Loucy (cell line): ENCODE results near the gene GEMIN4.
"Not testable (repeated sequence)": the region's sequence is repeated elsewhere in the genome, so short reads cannot be mapped to it uniquely, and the experiment has no call there.

Experiments used
- H2AFZ ChIP-seq: fragments of 200-600 bp; sonication (generic); 2 replicates; pipeline ENCODE4 v1.6.0; 2016; ENCODE audit warnings: antibody characterized with exemption, mild to moderate bottlenecking, low read length, moderate library complexity
- H3F3A ChIP-seq: fragments of 200-600 bp; 2 replicates; pipeline ENCODE4 v1.6.0; 2016; ENCODE audit warnings: antibody characterized with exemption, low read depth, mild to moderate bottlenecking
- H3K27me3 ChIP-seq: fragments of 200-600 bp; sonication (generic); 2 replicates; pipeline ENCODE4 v1.6.1; 2014; ENCODE audit warnings: low read length, mild to moderate bottlenecking; ENCODE audit not compliant: insufficient read depth, poor library complexity, severe bottlenecking
- H3K36me3 ChIP-seq: fragments of 200-600 bp; sonication (generic); 2 replicates; pipeline ENCODE4 v1.6.1; 2016; ENCODE audit warnings: low read length; ENCODE audit not compliant: insufficient read depth
- H3K4me1 ChIP-seq: fragments of 200-600 bp; sonication (generic); 2 replicates; pipeline ENCODE4 v1.5.1; 2014; ENCODE audit warnings: low read length, mild to moderate bottlenecking; ENCODE audit not compliant: insufficient read depth, poor library complexity, severe bottlenecking
- H3K4me2 ChIP-seq: fragments of 200-600 bp; sonication (generic); 2 replicates; pipeline ENCODE4 v1.6.0; 2014; ENCODE audit warnings: antibody characterized with exemption, low read length, low read depth, mild to moderate bottlenecking; ENCODE audit not compliant: poor library complexity, severe bottlenecking
- H3K4me3 ChIP-seq: fragments of 200-600 bp; sonication (generic); 2 replicates; pipeline ENCODE4 v1.5.1; 2014; ENCODE audit warnings: low read length, mild to moderate bottlenecking, mixed read lengths; ENCODE audit not compliant: poor library complexity, severe bottlenecking
- H3K79me2 ChIP-seq: fragments of 200-600 bp; sonication (generic); 2 replicates; pipeline ENCODE4 v1.6.1; 2014; ENCODE audit warnings: low read length; ENCODE audit not compliant: insufficient read depth
- H3K9ac ChIP-seq: fragments of 200-600 bp; sonication (generic); 2 replicates; pipeline ENCODE4 v1.6.0; 2014; ENCODE audit warnings: mild to moderate bottlenecking, low read depth, low read length, moderate library complexity; ENCODE audit not compliant: poor library complexity, severe bottlenecking
- H3K9me2 ChIP-seq: fragments of 200-600 bp; sonication (generic); replicated peaks from 2 replicates; pipeline ENCODE4 v1.6.1; 2016; ENCODE audit warnings: low read depth, low read length, mixed read lengths
- H3K9me3 ChIP-seq: fragments of 200-600 bp; sonication (generic); 2 replicates; pipeline ENCODE4 v1.6.1; 2014; ENCODE audit warnings: mild to moderate bottlenecking, antibody characterized with exemption, low read length, low read depth; ENCODE audit not compliant: insufficient read depth
- H4K20me1 ChIP-seq: fragments of 200-600 bp; sonication (generic); 2 replicates; pipeline ENCODE4 v1.6.0; 2014; ENCODE audit warnings: antibody characterized with exemption, low read length, mild to moderate bottlenecking; ENCODE audit not compliant: insufficient read depth, poor library complexity, severe bottlenecking
- EZH2phosphoT487 ChIP-seq: fragments of 200-600 bp; IDR thresholded peaks from 2 replicates; pipeline ENCODE4 v1.6.1; 2018; ENCODE audit warnings: antibody characterized with exemption, mild to moderate bottlenecking, moderate library complexity, borderline replicate concordance
- TF ChIP-seq, protein P1 (sequence below): fragments of 200-600 bp; sonication (generic); conservative IDR thresholded peaks from 2 replicates; pipeline ENCODE4 v1.5.1; 2014; ENCODE audit warnings: mild to moderate bottlenecking, antibody characterized with exemption, low read length

GEMIN4 gene

DNA sequence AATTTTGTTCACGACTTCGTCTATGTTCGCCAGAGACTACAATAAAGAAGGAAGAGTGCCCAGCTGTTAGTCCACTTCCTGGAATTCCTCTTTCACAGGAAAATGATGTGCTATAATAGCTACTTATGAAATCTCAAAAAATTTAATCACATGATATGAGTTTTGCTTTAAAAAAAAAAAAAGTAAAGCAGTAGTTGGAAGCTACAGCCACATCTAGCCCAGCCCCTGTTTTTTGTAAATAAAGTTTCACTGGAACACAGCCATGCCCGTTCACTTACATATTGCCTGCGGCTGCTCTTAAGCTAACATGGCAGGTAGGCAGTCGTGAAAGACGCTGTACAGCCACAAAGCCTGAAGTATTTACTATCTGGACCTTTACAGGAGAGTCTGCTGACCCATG is 52.7 kb downstream of the GEMIN4 start:
- Histone ChIP-seq H2AFZ (no peak overlapping the region), H3K4me2 (no peak overlapping the region), H3K9me2 (no peaks in the 10 kb centered on the region), H3K27me3 (no peaks in the 10 kb centered on the region), H3K4me3 (no peak overlapping the region), H3K36me3 (peaks cover 24% of the 10 kb centered on the region; the same call in 1 of the 2 replicates), H4K20me1 (no peaks in the 10 kb centered on the region), H3K9me3 (no peaks in the 10 kb centered on the region), H3K9ac (no peak overlapping the region), H3K79me2 (peaks cover 8% of the 10 kb centered on the region; the same call in 1 of the 2 replicates), H3K4me1 (peaks cover 31% of the 10 kb centered on the region), H3F3A (no peaks in the 10 kb centered on the region; the same call in 1 of the 2 replicates)
- no peak for TF ChIP-seq EZH2phosphoT487
- TF ChIP-seq, protein P1, sequence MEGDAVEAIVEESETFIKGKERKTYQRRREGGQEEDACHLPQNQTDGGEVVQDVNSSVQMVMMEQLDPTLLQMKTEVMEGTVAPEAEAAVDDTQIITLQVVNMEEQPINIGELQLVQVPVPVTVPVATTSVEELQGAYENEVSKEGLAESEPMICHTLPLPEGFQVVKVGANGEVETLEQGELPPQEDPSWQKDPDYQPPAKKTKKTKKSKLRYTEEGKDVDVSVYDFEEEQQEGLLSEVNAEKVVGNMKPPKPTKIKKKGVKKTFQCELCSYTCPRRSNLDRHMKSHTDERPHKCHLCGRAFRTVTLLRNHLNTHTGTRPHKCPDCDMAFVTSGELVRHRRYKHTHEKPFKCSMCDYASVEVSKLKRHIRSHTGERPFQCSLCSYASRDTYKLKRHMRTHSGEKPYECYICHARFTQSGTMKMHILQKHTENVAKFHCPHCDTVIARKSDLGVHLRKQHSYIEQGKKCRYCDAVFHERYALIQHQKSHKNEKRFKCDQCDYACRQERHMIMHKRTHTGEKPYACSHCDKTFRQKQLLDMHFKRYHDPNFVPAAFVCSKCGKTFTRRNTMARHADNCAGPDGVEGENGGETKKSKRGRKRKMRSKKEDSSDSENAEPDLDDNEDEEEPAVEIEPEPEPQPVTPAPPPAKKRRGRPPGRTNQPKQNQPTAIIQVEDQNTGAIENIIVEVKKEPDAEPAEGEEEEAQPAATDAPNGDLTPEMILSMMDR = no peak

DNA sequence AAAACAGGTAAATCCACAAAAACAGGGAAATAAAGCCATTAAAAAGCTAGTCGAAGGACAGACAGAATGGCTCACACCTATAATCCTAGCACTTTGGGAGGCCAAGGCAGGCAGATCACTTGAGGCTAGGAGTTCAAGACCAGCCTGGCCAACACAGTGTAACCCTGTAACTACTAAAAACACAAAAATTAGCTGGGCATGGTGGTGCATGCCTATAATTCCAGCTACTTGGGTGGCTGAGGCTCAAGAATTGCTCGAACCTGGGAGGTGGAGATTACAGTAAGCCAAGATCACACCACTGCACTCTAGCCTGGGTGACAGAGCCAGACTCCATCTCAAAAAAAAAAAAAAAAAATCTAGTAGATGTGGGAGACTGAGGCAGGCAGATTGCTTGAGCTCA is 54.0 kb downstream of the GEMIN4 start:
- H3K9me2 ChIP-seq, H3K9me3 ChIP-seq, H3F3A ChIP-seq, H2AFZ ChIP-seq, H3K9ac ChIP-seq, H3K27me3 ChIP-seq, H3K79me2 ChIP-seq, H4K20me1 ChIP-seq, H3K4me2 ChIP-seq, H3K4me3 ChIP-seq: not testable (repeated sequence)
- H3K36me3 ChIP-seq = peaks cover 29% of the 10 kb centered on the region; the same call in 1 of the 2 replicates
- peaks cover 26% of the 10 kb centered on the region for H3K4me1 ChIP-seq

DNA sequence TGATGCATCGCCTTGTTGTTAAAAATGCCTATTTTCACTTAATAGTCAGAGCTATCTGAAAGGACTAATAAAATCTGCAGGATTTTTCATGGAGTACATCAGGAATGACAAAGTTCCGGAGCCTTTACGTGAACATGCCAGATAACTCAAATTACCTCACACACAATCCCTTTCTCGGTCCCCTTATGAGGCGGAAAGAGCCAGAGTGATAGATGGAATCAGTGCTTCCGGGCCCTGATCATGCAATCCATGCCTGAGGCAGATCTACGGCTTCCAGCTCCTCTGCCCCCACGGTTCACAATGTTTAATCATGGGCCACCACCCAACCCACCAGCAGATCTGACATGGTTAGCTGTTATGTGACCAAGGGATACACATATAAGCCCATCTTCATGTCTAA is 54.4 kb downstream of the GEMIN4 start:
- H3K9ac ChIP-seq = peak overlapping the region; percentile 12
- H3K9me2 ChIP-seq = no peaks in the 10 kb centered on the region
- no peak overlapping the region for H2AFZ ChIP-seq
- no peaks in the 10 kb centered on the region for H3K27me3 ChIP-seq
- TF ChIP-seq, protein P1 = no peak
- no peak for TF ChIP-seq EZH2phosphoT487
- H3F3A ChIP-seq = no peaks in the 10 kb centered on the region; the same call in 1 of the 2 replicates
- no peaks in the 10 kb centered on the region for H4K20me1 ChIP-seq
- no peak overlapping the region for H3K4me2 ChIP-seq
- peaks cover 29% of the 10 kb centered on the region; the same call in 1 of the 2 replicates for H3K36me3 ChIP-seq
- H3K79me2 ChIP-seq = no peaks in the 10 kb centered on the region
- H3K4me3 ChIP-seq = no peak overlapping the region
- peaks cover 26% of the 10 kb centered on the region for H3K4me1 ChIP-seq
- H3K9me3 ChIP-seq = no peaks in the 10 kb centered on the region

DNA sequence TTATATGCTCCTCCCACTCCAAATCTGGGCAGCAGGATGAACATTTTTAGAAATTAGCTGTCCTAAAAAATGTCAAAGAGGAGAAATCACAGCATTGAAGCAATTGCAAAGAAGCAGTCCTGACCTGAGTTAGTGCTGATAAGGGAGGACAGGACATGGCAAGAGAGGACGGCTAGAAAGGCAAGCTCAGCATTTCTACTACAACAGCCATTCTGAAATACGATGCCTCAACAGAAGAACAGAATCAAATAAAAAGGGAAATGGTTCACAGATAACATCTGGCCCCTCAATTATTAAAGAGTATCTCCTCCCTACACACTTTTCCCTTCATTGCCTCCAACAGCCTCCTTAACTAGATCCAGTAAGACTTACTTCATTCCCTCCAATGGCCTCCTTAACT is 55.7 kb downstream of the GEMIN4 start:
- Histone ChIP-seq H3K4me3 (peak overlapping the region; percentile 11), H4K20me1 (no peaks in the 10 kb centered on the region), H3K9me2 (no peaks in the 10 kb centered on the region), H3K27me3 (no peaks in the 10 kb centered on the region), H3K79me2 (no peaks in the 10 kb centered on the region), H3K9me3 (no peaks in the 10 kb centered on the region), H2AFZ (no peak overlapping the region), H3K36me3 (peaks cover 35% of the 10 kb centered on the region; the same call in 1 of the 2 replicates), H3F3A (no peaks in the 10 kb centered on the region; the same call in 1 of the 2 replicates), H3K4me2 (peak overlapping the region; percentile 43), H3K4me1 (peaks cover 26% of the 10 kb centered on the region), H3K9ac (peak overlapping the region; percentile 36)
- TF ChIP-seq EZH2phosphoT487 = no peak
- TF ChIP-seq, protein P1 = no peak
